ENCODE measurements around the gene MARS1.

GRCh38 chr12:57548013-57548315 lies 60.1 kb downstream of the MARS1 start:
- TF ChIP-seq POLR2AphosphoS5 (IDR thresholded peaks at IDR 0.05; ENCODE audit: low read depth) (no peak), EZH2phosphoT487 (IDR thresholded peaks at IDR 0.05; ENCODE audit: unreplicated experiment) (no peak), EZH2 (IDR thresholded peaks at IDR 0.05; ENCODE audit: low read depth, unreplicated experiment) (no peak), ZNF114 (CRISPR knock-in tag; IDR thresholded peaks at IDR 0.05) (no peak)
- TF ChIP-seq, protein P1, sequence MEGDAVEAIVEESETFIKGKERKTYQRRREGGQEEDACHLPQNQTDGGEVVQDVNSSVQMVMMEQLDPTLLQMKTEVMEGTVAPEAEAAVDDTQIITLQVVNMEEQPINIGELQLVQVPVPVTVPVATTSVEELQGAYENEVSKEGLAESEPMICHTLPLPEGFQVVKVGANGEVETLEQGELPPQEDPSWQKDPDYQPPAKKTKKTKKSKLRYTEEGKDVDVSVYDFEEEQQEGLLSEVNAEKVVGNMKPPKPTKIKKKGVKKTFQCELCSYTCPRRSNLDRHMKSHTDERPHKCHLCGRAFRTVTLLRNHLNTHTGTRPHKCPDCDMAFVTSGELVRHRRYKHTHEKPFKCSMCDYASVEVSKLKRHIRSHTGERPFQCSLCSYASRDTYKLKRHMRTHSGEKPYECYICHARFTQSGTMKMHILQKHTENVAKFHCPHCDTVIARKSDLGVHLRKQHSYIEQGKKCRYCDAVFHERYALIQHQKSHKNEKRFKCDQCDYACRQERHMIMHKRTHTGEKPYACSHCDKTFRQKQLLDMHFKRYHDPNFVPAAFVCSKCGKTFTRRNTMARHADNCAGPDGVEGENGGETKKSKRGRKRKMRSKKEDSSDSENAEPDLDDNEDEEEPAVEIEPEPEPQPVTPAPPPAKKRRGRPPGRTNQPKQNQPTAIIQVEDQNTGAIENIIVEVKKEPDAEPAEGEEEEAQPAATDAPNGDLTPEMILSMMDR (conservative IDR thresholded peaks at IDR 0.05; ENCODE audit: low read depth in 2 of 2): no peak
- TF ChIP-seq, protein P2, sequence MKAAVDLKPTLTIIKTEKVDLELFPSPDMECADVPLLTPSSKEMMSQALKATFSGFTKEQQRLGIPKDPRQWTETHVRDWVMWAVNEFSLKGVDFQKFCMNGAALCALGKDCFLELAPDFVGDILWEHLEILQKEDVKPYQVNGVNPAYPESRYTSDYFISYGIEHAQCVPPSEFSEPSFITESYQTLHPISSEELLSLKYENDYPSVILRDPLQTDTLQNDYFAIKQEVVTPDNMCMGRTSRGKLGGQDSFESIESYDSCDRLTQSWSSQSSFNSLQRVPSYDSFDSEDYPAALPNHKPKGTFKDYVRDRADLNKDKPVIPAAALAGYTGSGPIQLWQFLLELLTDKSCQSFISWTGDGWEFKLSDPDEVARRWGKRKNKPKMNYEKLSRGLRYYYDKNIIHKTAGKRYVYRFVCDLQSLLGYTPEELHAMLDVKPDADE (IDR thresholded peaks at IDR 0.05): no peak
- TF ChIP-seq, protein P3, sequence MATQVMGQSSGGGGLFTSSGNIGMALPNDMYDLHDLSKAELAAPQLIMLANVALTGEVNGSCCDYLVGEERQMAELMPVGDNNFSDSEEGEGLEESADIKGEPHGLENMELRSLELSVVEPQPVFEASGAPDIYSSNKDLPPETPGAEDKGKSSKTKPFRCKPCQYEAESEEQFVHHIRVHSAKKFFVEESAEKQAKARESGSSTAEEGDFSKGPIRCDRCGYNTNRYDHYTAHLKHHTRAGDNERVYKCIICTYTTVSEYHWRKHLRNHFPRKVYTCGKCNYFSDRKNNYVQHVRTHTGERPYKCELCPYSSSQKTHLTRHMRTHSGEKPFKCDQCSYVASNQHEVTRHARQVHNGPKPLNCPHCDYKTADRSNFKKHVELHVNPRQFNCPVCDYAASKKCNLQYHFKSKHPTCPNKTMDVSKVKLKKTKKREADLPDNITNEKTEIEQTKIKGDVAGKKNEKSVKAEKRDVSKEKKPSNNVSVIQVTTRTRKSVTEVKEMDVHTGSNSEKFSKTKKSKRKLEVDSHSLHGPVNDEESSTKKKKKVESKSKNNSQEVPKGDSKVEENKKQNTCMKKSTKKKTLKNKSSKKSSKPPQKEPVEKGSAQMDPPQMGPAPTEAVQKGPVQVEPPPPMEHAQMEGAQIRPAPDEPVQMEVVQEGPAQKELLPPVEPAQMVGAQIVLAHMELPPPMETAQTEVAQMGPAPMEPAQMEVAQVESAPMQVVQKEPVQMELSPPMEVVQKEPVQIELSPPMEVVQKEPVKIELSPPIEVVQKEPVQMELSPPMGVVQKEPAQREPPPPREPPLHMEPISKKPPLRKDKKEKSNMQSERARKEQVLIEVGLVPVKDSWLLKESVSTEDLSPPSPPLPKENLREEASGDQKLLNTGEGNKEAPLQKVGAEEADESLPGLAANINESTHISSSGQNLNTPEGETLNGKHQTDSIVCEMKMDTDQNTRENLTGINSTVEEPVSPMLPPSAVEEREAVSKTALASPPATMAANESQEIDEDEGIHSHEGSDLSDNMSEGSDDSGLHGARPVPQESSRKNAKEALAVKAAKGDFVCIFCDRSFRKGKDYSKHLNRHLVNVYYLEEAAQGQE (IDR thresholded peaks at IDR 0.05; ENCODE audit: unreplicated experiment): no peak

Measured in GM23338 (cell line).